SK-N-SH (cell line): ENCODE data around the gene PRRG3.

ENCODE experiments used
- CTCF ChIP-seq: fragments of 200-600 bp; sonication (generic); IDR thresholded peaks from 2 replicates; pipeline ENCODE4 v1.6.1; 2017; ENCODE audit warnings: antibody characterized with exemption, mild to moderate bottlenecking, moderate library complexity
- MAX ChIP-seq: IDR thresholded peaks from 2 replicates; pipeline ENCODE4 v1.4.0; 2012; ENCODE audit warnings: low read depth
- TEAD4 ChIP-seq: IDR thresholded peaks from 2 replicates; pipeline ENCODE4 v1.4.0; 2012; ENCODE audit warnings: mild to moderate bottlenecking, borderline replicate concordance; ENCODE audit not compliant: insufficient read depth

- TF ChIP-seq CTCF = no peak
- TF ChIP-seq MAX = no peak
- no peak for TF ChIP-seq TEAD4
Observed at GRCh38 chrX:151724563-151725337, 29.5 kb downstream of the PRRG3 start.
